NK-92 (cell line): ENCODE results near the gene WEE1.
"Not testable (repeated sequence)": the region's sequence is repeated elsewhere in the genome, so short reads cannot be mapped to it uniquely, and the experiment has no call there.

ENCODE experiments used
- DNase-seq: peaks from one replicate; lab custom pipeline; 2025; ENCODE audit not compliant: unreplicated experiment; lab: John Stamatoyannopoulos, UW

Gene WEE1

DNA sequence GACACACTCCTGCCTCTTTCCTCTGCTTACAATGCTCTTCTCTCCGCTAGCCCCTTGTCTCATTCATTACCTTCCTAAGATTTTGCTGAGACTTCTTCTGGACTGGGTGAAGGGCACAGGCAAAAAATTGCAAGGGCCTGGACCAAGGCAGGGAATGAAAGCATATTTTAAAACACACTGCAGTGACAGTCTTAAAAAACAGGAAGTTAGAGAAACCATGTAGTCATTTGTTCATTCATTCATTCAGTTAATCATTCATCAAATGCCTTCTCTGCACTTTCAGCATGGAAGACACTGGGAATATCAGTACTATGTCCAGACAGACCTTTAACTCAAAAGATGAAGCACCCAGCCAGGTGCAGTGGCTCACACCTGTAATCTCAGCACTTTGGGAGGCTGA, 45.5 kb downstream of the WEE1 start:
- no peak for DNase-seq

DNA sequence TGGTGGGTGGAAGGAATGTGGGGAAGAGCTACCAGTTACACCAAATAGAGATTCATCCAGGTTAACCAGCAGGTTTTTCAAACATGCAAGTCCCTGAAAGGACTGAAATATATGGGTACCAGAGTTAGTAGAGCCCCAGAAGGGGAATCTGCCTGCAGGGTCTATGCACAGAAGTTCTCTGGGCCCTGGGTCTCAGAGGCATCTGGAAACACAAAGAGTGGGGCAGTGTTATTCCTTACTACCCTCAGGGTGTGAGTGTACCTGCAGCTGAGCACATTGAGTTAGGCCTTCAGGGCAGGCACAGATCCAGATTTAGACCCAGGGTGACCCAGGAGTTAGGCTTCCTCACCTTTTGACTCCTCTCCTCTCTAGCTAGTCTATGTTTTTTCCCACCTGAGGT, 46.5 kb downstream of the WEE1 start:
- no peak for DNase-seq

DNA sequence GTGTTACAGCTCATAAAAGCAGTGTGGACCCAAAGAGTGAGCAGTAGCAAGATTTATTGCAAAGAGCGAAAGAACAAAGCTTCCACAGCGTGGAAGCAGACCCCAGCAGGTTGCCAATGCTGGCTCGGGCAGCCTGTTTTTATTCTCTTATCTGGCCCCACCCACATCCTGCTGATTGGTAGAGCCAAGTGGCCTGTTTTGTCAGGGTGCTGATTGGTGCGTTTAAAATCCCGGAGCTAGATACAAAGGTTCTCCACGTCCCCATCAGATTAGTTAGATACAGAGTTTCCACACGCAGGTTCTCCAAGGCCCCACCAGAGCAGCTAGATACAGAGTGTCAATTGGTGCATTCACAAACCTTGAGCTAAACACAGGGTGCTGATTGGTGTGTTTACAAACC, 48.9 kb downstream of the WEE1 start:
- DNase-seq = not testable (repeated sequence)

DNA sequence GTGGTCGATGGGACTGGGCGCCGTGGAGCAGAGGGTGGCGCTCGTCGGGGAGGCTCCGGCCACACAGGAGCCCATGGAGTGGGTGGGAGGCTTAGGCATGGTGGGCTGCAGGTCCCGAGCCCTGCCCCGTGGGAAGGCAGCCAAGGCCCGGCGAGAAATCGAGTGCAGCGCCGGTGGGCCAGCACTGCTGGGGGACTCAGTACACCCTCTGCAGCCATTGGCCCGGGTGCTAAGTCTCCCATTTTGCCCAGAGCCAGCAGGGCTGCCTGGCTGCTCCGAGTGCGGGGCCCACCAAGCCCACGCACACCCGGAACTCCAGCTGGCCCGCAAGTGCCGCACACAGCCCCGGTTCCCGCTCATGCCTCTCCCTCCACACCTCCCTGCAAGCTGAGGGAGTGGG, 49.6 kb downstream of the WEE1 start:
- DNase-seq = not testable (repeated sequence)

DNA sequence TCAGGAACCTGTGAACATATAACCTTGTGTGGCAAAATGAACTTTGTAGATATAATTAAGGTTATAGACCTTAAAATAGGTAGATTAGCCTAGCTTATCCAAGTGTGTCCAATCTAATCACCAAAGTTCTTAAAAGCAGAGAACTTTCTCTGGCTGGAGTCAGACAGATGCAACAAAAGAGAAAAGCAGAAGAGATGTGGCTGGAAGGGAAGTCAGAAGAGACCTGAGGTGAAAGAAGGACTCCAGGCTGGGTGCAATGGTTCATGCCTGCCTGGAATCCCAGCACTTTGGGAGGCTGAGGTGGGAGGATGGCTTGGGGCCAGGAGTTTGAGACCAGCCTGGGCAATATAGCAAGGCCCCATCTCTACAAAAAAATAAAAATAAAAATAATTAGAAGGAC, 51.0 kb downstream of the WEE1 start:
- DNase-seq = no peak

DNA sequence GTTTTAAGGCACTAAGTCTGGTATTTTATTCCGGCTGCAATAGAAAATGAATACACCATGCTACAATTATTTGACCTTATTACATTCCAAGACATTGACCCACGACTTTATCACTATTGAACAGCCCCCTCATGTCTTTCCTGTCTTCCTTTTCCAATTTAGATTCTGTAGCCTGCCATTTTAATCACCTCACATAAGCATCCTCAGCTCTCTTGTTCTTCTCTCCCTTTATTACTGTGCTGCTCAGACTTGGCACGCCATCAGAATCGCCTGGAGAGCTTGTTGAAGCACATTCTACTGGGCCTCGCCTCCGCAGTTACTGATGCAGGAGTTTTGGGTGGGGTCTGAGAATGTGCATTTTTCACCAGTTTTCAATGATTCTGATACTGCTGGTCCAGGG, 51.7 kb downstream of the WEE1 start:
- DNase-seq = no peak

DNA sequence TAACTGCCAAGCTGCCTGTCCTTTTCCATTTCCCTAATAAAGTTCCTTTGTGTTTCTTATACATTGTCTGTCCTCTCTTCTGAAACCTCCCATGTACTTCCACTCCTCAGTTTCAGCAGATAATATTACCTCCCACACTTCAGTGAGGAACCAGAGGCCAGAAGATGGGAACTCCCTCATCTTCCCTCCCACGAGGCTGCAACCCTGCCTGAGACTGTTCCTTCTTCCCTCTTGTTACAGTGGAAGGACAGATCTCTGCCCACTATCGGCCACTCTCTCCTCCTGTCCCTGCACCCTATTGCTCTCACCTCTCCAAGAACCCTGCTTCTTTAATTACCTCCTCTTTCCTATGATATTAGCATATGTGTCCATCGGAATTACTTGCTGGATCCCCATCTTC, 52.3 kb downstream of the WEE1 start:
- DNase-seq = no peak

DNA sequence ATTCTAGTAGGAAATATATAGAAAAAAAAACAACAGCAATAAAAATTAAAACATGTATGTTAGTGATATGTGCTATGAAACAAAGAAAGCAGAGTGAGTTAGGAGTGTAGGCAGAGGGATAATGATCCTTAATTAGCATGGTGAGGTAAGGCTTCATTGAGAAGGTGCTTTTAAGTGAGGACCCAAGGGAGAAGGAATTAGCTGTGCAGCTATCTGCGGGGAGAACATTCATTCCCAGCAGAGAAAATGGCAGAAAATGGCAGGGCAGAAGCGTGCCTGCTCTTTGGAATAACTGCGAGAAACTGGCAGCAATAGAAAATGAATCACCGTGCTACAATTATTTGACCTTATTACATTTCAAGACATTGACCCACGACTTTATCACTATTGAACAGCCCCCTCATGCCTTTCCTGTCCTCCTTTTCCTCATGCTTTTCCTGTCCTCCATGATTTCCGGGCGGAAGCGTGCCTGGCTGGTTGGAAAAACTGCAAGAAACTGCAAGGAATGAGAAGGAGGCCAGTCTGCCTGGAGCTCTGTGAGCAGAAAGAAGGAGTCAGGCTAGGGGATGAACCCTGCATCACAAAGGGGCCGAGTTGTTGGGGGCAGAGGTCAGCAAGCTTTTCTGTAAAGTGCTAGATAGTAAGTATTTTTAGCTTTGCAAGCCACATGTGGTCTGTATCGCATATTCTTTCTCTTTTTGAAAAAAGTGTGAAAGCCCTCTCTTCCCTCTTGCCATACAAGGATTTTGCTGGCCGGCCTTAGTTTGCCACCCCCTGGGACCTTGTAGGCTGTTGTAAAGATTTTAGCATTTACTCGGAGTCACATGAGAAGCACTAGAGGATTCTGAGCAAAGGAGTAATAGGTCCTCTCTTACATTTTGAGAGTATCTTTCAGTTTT, 53.3 kb downstream of the WEE1 start:
- no peak for DNase-seq

DNA sequence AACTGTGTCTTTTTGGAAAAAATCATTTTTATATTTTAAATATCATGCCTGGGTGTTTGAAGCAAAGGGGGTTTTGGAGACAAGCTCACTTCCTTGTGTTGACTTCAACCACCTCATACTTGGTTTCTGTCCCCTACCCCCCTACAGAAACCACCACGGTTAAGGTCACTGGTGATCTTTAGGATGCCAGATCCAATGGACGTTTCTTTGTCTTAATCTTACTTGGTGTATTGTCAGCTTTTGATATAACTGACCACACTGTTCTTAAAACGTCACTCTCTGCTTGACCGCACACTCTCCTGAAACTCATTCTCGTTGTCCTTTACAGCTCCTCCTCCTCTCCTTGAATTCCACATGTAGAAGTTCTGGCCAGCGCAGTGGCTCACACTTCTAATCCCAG, 55.6 kb downstream of the WEE1 start:
- DNase-seq = no peak

DNA sequence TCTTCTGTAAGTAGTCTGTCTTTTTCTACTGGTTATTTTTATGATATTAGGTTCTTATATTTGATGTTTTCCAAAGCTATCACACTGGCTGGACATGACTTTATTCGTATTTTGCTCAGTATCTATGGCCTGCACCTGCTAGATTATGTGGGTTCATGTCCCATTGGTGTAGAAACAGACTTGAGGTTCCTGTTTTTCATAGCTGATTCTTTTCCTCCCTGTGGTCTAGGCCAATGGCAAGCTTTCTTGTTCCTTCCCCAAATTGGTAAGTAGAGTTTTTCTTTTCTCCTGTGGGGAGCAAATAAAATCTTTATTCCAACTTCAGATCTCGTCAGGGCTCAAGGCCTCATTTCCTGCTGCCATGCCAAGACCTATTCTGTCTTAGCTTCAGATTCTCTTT, 60.2 kb downstream of the WEE1 start:
- DNase-seq = no peak

DNA sequence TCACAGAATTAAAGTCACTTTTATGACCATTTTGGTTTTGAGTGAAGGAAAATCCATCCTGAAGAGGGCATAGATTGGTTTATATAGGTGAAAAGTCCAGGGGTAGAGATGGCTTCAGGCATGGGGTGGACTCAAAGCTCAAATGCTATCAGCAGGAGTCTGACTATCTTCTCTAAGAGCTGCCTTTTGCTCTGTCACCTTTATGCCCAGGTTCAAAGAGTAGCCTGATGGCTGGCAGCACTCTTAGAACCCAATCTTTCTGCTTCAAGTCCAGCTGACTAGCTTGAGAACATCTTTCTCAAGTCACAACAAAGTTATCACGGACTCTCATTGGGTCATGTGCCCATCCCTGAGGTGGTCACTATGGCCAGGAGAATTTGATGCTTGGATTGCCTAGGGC, 63.2 kb downstream of the WEE1 start:
- no peak for DNase-seq

DNA sequence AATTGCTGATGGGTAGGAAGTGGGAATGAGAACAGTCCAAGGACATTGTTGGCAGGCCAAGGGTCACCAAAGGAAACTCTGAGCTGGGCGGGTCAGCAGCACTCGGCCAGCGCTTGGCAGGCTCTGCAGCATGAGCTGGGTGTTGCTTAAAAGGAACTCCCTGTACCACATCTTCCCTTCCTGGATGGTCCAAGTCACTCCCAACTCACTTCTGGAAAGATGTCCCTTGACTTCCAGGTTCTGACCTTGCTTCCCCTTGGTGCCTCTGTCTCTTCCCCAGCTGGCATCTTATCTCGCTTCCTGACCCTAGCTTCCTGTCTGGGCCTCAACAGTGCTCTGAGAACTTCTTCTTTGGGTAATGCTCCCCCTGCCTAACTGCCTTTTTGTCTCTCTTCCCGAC, 65.6 kb downstream of the WEE1 start:
- no peak for DNase-seq
